Measurements from ENCODE around the gene SPTB.

Gene SPTB

GRCh38 chr14:64815257-64815656 lies 64.5 kb downstream of the SPTB start:
- DNase-seq, result no peak

- no peak for DNase-seq
Measured at GRCh38 chr14:64812412-64812811, 67.3 kb downstream of the SPTB start.

DNA sequence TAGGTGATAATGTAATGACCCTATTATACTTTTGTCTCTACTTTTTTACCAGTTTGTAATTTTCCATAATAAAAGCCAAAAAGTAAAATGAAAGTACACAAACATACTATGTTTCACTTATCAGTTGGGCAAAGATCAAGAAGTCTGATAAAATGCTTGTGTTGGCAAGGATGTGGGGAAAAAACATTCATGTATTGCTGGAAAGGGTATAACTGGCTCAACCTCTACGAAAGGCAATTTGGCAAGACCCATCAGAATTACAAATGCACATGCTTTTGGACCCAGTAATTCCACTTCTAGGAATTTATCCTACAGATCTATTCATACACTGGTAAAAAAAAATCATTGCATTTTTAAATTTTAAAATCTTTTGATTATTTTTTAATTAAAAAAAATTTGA lies 68.0 kb downstream of the SPTB start:
- no peak for DNase-seq

- DNase-seq, result no peak
Measured at GRCh38 chr14:64808449-64808848, 71.3 kb downstream of the SPTB start.

DNA sequence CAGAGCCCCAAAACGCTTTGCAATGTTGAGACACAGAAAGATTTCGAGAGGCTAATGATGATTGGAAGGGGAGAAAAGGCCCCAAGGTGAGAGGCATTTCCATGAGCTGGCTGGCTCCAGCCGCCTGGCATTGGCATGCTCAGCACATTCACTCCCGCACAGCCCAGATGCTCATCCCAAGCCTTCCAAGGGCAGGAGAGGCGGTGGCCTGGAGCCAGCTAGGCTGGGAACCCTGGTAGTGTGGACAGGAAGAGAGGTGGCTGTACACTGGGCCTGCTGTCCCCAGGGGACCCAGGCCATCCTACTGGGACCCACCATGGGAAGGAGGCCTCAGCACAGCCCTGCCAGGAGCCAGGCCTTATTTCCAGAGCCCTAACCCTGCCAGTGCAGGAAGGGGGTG lies 72.2 kb downstream of the SPTB start:
- peak; percentile 41 for DNase-seq

DNA sequence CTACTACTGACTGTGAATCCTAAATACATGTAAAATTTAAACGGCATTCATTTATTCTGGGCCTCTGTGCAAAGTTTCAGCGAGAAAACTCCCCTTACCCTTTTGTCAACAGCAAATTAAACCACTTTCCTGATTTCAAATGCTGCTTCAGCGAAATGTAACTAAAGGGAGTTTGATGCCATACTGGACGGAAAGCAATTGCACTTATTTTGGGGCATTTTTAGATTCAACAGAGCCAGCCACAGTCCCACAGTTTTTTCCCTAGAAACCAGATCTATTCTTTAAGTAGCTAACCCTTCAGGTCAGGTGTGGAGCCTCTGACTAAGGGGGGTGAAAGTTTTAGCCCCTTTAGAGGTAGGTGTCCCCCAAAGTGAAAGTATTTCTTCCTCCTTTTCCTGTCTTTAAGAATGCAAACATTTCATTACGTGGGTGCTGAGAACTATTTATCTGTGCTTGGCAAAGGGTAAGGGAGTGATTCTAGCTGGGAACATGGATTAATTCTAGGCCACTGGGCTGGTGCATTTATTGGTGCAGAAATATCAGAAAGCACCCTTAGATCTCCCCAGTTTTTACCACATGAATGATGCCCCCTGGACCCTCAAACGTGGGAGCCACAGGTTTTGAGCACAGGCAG lies 72.7 kb downstream of the SPTB start:
- DNase-seq, result peak; percentile 50

DNA sequence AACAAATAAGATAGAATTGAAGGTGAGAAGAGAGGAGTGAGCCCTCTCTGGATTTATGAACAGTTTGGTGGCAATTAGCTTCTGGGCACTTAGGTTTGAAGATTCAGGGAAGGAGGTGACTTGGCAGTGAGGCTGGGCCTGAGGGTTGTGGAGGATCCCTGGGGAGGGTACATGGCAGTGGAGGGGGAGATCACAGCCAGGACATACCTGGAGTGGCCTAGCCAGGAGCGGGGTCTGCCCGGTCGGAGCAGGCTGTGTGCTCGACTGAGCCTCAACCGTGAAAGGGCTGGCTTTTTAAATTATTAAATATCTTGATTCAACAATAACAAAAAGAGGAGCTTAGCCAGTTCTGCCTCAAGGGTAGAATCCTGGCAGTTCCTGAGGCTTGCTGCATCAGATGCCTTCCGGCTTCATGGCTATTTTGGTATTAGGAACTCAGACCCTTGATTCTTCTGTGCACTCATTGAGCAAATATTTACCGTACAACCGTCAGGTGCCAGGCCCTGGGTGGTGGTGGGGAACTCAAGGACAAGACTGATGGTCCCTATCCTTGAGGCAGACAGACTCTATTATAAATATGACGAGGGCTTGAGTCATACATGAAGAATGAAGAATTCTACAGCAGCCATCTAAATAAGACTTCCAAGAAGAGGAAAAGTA lies 73.4 kb downstream of the SPTB start:
- peak; percentile 98 for DNase-seq

- DNase-seq, result peak; percentile 77
Measured at GRCh38 chr14:64805646-64806045, 74.1 kb downstream of the SPTB start.

- DNase-seq, result no peak
Measured at GRCh38 chr14:64804754-64805260, 74.9 kb downstream of the SPTB start.

- peak; percentile 16 for DNase-seq
Measured at GRCh38 chr14:64801800-64802199, 77.9 kb downstream of the SPTB start.

GRCh38 chr14:64801046-64801445 lies 78.7 kb downstream of the SPTB start:
- DNase-seq, result no peak

GRCh38 chr14:64800000-64800399 lies 79.7 kb downstream of the SPTB start:
- peak; percentile 44 for DNase-seq

DNA sequence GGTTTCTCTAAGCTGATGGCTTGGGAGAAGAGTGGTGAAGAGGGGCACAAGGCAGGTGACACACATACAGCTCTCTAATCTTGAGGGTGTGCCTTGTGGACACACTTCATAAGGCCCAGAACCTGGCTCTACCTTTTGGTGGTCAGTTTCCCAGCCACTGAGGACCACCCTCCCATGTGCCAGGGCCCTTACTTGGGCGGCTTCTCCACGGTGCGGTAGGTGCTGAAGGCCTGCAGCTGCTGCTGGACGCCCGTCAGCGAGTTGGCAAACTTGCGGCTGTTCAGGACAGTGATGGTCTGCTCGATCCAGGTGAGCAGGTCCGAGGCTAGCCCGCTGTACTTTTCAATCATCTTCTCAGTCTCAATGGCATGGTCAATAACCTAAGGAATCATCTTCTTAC lies 80.2 kb downstream of the SPTB start:
- no peak for DNase-seq

- no peak for DNase-seq
Measured at GRCh38 chr14:64796369-64796768, 83.3 kb downstream of the SPTB start.

DNA sequence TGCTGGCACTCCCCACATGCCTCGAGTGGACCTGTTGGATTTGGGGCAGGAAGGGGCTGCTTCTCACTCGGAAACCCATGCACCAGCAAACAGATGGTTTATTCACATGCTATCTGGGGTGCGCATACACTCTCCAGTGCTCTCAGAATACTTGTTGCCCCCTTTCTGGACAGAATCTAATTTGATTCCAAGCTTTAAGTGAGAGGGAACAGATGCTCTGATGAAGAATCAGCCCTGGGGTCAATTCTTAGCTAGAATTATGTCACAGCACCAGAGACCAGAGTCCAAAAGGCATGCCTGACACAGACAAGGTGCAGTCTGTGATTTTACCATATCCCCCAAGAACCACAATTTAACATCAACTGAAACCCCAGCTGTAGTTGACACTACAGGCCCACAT lies 83.8 kb downstream of the SPTB start:
- DNase-seq, result no peak

GRCh38 chr14:64795211-64795610 lies 84.5 kb downstream of the SPTB start:
- no peak for DNase-seq

DNA sequence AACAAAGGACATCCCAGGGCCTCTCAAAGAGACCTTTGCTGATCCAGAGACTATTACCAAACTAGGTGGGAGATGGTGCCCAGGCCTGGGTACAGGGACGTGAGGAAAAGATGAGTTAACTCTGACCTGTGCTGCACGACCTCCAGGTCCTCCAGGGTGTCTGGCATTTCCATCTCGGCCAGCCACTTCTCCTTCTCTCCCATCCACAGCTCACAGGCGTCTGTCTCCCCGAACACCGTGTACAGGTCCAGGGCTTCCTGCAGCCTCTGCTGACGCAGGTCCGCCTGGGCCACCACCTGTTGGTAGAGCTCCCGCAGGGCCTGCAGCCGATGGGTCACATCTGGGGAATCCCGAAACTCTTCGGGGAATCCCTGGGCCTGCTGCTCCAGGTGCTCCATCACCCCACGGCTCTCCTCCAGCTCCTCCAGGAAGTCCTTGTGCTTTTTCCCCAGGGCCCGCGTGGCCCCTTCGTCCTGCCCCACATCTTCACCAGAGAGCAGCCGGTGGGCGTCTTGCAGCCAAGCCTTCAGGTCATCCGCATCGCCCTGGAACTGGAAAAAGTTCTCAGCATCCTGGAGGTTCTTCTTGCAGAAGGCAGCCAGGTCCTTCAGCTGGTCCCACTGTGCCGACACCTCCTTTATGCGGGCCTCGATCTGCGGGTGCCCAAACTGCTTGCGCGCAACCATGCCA lies 86.7 kb downstream of the SPTB start:
- DNase-seq, result no peak

DNA sequence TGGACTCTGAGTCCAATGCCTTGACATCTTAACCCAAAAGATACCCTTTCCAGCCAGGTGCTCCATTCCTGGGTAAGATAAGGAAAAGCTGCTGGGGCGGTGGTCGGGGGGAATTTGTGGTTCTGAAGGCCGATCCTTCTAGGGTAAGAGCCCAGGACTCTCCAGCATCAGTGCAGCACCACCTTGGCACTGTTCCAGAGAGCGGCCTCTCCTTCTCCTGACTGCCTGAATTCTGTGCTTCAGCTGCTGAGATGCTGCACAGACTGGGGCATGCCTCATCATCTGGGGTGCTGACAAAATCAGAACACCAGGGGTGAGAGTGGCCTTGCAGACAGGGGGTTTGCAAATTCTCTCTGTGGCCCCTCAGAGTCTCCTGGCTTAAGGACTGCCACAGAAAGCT lies 87.5 kb downstream of the SPTB start:
- no peak for DNase-seq

- no peak for DNase-seq
Measured at GRCh38 chr14:64790478-64790877, 89.2 kb downstream of the SPTB start.

DNA sequence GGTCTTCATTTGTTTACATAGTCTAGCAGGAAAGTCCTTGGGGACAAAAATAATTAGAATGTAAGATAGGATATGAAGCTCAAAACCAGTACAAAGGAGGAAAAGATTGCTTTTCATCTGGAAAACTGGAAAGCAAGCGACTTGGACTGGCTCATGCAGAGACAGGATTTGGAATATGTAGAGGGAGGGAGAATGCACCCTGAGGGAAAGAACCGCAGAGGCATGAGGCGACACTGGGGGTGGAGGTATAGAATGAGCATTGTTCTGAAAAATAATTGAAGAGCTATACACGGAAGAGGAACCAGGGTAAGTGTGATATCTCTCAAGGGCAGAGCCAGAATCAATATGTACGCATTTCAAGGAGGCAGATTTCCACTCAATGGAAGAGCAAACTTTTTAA lies 90.0 kb downstream of the SPTB start:
- no peak for DNase-seq

- peak; percentile 92 for DNase-seq
Measured at GRCh38 chr14:64788706-64789105, 91.0 kb downstream of the SPTB start.

- no peak for DNase-seq
Measured at GRCh38 chr14:64787619-64788018, 92.1 kb downstream of the SPTB start.

- peak; percentile 90 for DNase-seq
Measured at GRCh38 chr14:64786296-64787149, 93.2 kb downstream of the SPTB start.
